Osteocyte (in vitro differentiated cells): ENCODE results near the gene CNTNAP2. TPM values are rescaled to one million over a fixed set of nuclear protein-coding genes. Genes with fewer than 3 reads are reported as not detected.

Experiments used
- DNase-seq: peaks from one replicate; pipeline ENCODE4 v3.0.0; 2021; ENCODE audit warnings: mixed read lengths; ENCODE audit not compliant: unreplicated experiment; ENCODE audit errors: extremely low spot score
- H3K27ac Mint-ChIP-seq: one replicate; pipeline ENCODE4 v1.8.0; 2021; ENCODE audit warnings: mild to moderate bottlenecking, mixed read lengths; ENCODE audit not compliant: unreplicated experiment
- H3K27me3 Mint-ChIP-seq: one replicate; pipeline ENCODE4 v1.8.0; 2021; ENCODE audit warnings: mixed read lengths; ENCODE audit not compliant: unreplicated experiment
- H3K36me3 Mint-ChIP-seq: one replicate; pipeline ENCODE4 v1.8.0; 2021; ENCODE audit warnings: mixed read lengths; ENCODE audit not compliant: unreplicated experiment
- H3K4me1 Mint-ChIP-seq: one replicate; pipeline ENCODE4 v1.8.0; 2021; ENCODE audit warnings: mixed read lengths; ENCODE audit not compliant: unreplicated experiment
- H3K4me3 Mint-ChIP-seq: one replicate; pipeline ENCODE4 v1.8.0; 2021; ENCODE audit warnings: mild to moderate bottlenecking, moderate library complexity, mixed read lengths; ENCODE audit not compliant: unreplicated experiment
- H3K9me3 Mint-ChIP-seq: one replicate; pipeline ENCODE4 v1.8.0; 2021; ENCODE audit warnings: mixed read lengths; ENCODE audit not compliant: unreplicated experiment
- total RNA-seq: library from RNA; stranded (reverse); gene quantifications from 2 replicates; pipeline ENCODE4 v1.2.1, GENCODE V29; 2021
- TF ChIP-seq, protein P1 (sequence below): fragments of 200-600 bp; sonication (generic); IDR thresholded peaks from 2 replicates; pipeline ENCODE4 v1.5.0; 2021; ENCODE audit warnings: antibody characterized with exemption, mild to moderate bottlenecking, moderate library complexity

Gene CNTNAP2
- total RNA-seq, 1 donor from 2014 or later = 1.4 TPM

DNA sequence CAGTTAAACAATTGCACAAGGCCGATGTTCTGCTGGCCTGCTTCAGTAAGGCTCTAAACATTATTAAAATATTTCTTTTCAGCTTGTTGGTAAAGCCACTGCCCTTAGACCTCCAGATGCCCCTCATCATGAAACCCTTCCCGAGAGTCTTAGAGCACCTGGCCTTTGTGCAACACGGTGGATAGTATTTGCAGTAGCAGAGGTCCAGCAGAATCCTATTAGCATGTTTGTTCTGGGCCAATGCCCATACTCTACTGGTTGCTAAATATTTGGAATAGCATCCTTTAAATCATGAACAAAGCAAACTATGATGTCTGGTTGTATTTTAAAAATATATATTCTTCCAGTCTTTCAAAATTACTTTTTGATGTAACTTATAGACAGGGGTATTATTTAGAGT, 584.6 kb downstream of the CNTNAP2 start:
- TF ChIP-seq, protein P1, sequence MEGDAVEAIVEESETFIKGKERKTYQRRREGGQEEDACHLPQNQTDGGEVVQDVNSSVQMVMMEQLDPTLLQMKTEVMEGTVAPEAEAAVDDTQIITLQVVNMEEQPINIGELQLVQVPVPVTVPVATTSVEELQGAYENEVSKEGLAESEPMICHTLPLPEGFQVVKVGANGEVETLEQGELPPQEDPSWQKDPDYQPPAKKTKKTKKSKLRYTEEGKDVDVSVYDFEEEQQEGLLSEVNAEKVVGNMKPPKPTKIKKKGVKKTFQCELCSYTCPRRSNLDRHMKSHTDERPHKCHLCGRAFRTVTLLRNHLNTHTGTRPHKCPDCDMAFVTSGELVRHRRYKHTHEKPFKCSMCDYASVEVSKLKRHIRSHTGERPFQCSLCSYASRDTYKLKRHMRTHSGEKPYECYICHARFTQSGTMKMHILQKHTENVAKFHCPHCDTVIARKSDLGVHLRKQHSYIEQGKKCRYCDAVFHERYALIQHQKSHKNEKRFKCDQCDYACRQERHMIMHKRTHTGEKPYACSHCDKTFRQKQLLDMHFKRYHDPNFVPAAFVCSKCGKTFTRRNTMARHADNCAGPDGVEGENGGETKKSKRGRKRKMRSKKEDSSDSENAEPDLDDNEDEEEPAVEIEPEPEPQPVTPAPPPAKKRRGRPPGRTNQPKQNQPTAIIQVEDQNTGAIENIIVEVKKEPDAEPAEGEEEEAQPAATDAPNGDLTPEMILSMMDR = no peak
- Mint-ChIP-seq H3K4me1 (peaks cover 1% of the 10 kb centered on the region), H3K9me3 (peaks cover 8% of the 10 kb centered on the region), H3K27ac (no peak overlapping the region), H3K4me3 (no peak overlapping the region), H3K36me3 (no peaks in the 10 kb centered on the region), H3K27me3 (no peaks in the 10 kb centered on the region)
- no peak for DNase-seq

DNA sequence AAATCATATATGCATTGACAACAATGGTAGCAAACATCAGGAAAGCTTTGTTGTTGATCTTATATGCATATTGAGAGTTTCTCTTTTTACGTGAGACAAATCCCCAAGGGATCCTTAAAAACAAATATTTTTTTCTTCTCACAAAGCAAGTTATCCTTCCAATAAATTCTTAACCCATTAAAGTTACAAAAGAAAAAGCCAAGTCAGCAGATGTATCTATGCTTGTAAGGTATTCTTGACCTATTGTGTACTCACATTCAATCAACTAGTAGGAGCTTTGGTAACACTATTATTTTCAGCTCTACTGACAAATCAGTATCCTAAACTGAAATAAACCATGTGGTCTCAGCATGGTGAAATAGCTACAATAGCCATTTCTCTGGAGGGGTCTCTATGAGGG, 586.3 kb downstream of the CNTNAP2 start:
- H3K27me3 Mint-ChIP-seq = no peaks in the 10 kb centered on the region
- DNase-seq = no peak
- no peaks in the 10 kb centered on the region for H3K36me3 Mint-ChIP-seq
- TF ChIP-seq, protein P1 = no peak
- H3K9me3 Mint-ChIP-seq = peaks cover 8% of the 10 kb centered on the region
- H3K4me1 Mint-ChIP-seq = peaks cover 1% of the 10 kb centered on the region
- no peak overlapping the region for H3K27ac Mint-ChIP-seq
- no peak overlapping the region for H3K4me3 Mint-ChIP-seq

DNA sequence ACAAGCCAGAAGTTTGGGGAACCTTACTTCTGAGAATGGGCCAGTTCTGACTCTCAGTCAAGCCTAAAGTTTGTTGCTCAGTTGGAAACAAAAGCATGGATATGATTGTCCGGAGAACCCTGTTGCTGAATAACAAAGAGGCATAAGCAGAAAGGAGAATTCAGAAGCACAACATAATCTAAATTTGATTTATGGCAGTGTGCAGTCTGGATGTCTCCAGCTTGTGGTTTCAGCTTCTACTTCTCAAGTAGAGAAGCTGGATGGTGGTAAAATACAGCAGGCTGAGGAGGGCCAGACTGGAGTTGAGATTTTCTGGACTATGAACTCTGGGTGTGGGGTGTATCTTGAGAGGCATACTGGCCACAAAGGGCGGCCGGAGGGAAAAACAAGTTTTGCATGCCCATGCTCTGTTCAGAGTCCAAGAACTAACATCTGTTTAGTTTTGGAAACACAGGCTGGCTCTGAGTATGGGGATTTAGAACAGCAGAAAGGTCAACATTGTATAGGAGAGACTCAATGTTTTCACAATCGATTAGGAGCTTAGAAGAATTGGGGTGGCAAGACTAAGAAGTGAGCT, 592.9 kb downstream of the CNTNAP2 start:
- TF ChIP-seq, protein P1 = no peak
- H3K4me1 Mint-ChIP-seq = no peaks in the 10 kb centered on the region
- H3K9me3 Mint-ChIP-seq = peaks cover 8% of the 10 kb centered on the region
- no peaks in the 10 kb centered on the region for H3K27me3 Mint-ChIP-seq
- H3K4me3 Mint-ChIP-seq = no peak overlapping the region
- H3K36me3 Mint-ChIP-seq = no peaks in the 10 kb centered on the region
- H3K27ac Mint-ChIP-seq = no peak overlapping the region
- DNase-seq = no peak

DNA sequence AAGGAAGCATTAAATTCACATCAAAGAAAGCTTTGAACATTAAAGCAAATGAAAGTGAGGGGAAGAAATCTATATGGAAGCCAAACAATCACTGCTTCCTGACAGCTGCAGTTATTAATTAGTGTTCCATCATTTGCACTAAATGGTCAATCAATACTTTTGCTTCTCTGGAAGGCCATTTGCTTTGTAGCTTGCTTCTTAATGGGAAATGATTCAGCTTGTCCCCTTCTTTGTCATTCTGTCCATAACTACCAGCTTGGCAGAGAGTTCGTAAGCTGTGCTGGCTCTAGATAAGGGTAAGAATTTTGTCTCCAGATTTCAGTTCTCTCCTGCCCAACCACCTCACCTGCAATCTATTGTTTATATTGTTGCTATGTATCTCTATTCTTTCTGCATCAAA, 596.6 kb downstream of the CNTNAP2 start:
- no peaks in the 10 kb centered on the region for H3K27me3 Mint-ChIP-seq
- H3K4me3 Mint-ChIP-seq = no peak overlapping the region
- H3K9me3 Mint-ChIP-seq = no peaks in the 10 kb centered on the region
- TF ChIP-seq, protein P1 = no peak
- H3K36me3 Mint-ChIP-seq = no peaks in the 10 kb centered on the region
- no peak for DNase-seq
- H3K27ac Mint-ChIP-seq = no peak overlapping the region
- no peaks in the 10 kb centered on the region for H3K4me1 Mint-ChIP-seq

DNA sequence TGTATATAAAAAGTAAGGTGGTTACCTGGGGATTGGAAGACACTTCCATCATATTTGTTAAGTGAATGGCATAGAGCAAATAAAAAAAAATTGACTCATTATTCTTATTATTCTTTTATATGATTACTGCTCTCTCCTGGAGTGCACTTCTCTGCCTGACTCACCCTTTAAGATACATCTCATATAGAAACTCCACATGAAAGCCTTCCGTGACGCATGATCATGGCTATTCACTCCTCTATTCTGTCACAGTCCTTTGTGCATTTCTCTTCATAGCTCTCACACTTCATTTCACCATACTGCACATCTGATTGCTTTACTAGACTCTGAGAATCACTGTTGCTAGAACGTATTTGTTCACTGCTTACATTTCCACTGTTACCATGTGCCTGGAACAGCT, 597.3 kb downstream of the CNTNAP2 start:
- Mint-ChIP-seq H3K27me3 (no peaks in the 10 kb centered on the region), H3K27ac (no peak overlapping the region), H3K4me3 (no peak overlapping the region), H3K9me3 (no peaks in the 10 kb centered on the region), H3K4me1 (no peaks in the 10 kb centered on the region), H3K36me3 (no peaks in the 10 kb centered on the region)
- no peak for DNase-seq
- TF ChIP-seq, protein P1 = no peak
